HG02642 (cell line): Measurements from ENCODE around the gene DNAH6.

Source experiments
- ATAC-seq: cut with Tn5 transposase; IDR thresholded peaks from one replicate; pipeline ENCODE4 v1.9.1; 2021; ENCODE audit warnings: mild to moderate bottlenecking; ENCODE audit not compliant: unreplicated experiment, poor library complexity

The DNAH6 gene

GRCh38 chr2:84628486-84628885 lies 112.2 kb downstream of the DNAH6 start:
- ATAC-seq = no peak

GRCh38 chr2:84629550-84629949 lies 113.3 kb downstream of the DNAH6 start:
- no peak for ATAC-seq

GRCh38 chr2:84631047-84631446 lies 114.7 kb downstream of the DNAH6 start:
- peak; percentile 51 for ATAC-seq

GRCh38 chr2:84631985-84632384 lies 115.7 kb downstream of the DNAH6 start:
- ATAC-seq = no peak

- no peak for ATAC-seq
These were observed 120.0 kb downstream of the DNAH6 start for GRCh38 chr2:84636080-84636971.

GRCh38 chr2:84639751-84640150 lies 123.5 kb downstream of the DNAH6 start:
- ATAC-seq = no peak

- ATAC-seq = no peak
These were observed 124.1 kb downstream of the DNAH6 start for GRCh38 chr2:84640411-84640810.

GRCh38 chr2:84641021-84641420 lies 124.7 kb downstream of the DNAH6 start:
- ATAC-seq = no peak

GRCh38 chr2:84643991-84644390 lies 127.7 kb downstream of the DNAH6 start:
- no peak for ATAC-seq

GRCh38 chr2:84646514-84646913 lies 130.2 kb downstream of the DNAH6 start:
- no peak for ATAC-seq

GRCh38 chr2:84647267-84647666 lies 131.0 kb downstream of the DNAH6 start:
- no peak for ATAC-seq

- no peak for ATAC-seq
These were observed 132.8 kb downstream of the DNAH6 start for GRCh38 chr2:84649058-84649457.

- no peak for ATAC-seq
These were observed 133.3 kb downstream of the DNAH6 start for GRCh38 chr2:84649487-84650142.

- ATAC-seq = no peak
These were observed 136.1 kb downstream of the DNAH6 start for GRCh38 chr2:84652431-84652830.

GRCh38 chr2:84653302-84653701 lies 137.0 kb downstream of the DNAH6 start:
- no peak for ATAC-seq

- no peak for ATAC-seq
These were observed 138.1 kb downstream of the DNAH6 start for GRCh38 chr2:84654414-84654813.

GRCh38 chr2:84669122-84669521 lies 152.8 kb downstream of the DNAH6 start:
- ATAC-seq = no peak

GRCh38 chr2:84674099-84674498 lies 157.8 kb downstream of the DNAH6 start:
- ATAC-seq = no peak

- no peak for ATAC-seq
These were observed 158.3 kb downstream of the DNAH6 start for GRCh38 chr2:84674586-84674985.

- ATAC-seq = no peak
These were observed 160.0 kb downstream of the DNAH6 start for GRCh38 chr2:84676295-84676694.

- ATAC-seq = no peak
These were observed 161.9 kb downstream of the DNAH6 start for GRCh38 chr2:84678214-84678613.
